Esophagus squamous epithelium (tissue), 5 donors: ENCODE data around the gene TK2. TPM values are rescaled to one million over a fixed set of nuclear protein-coding genes. Genes with fewer than 3 reads are reported as not detected.

Experiments
- DNase-seq: peaks from one replicate; lab custom pipeline; 2025; lab: John Stamatoyannopoulos, UW
- H3K27ac ChIP-seq, 4 donors: fragments of 200-600 bp; sonication (generic); one replicate each; pipeline ENCODE4 v1.5.1; 2016 to 2019; ENCODE audit warnings: mild to moderate bottlenecking in 1 of 4
- H3K27me3 ChIP-seq, 4 donors: fragments of 200-600 bp; sonication (generic); 1 replicate in 3 of 4; 2 replicates in 1 of 4; pipeline versions ENCODE4 v1.5.1 to v1.6.0; 2017 to 2021; ENCODE audit warnings: antibody characterized with exemption in 1 of 4
- H3K36me3 ChIP-seq, 3 donors: fragments of 200-600 bp; sonication (generic); one replicate each; pipeline ENCODE4 v1.5.1; 2016 to 2019
- H3K4me1 ChIP-seq, 3 donors: fragments of 200-600 bp; sonication (generic); one replicate each; pipeline ENCODE4 v1.5.1; 2017 to 2019
- H3K4me3 ChIP-seq, 4 donors: fragments of 200-600 bp; sonication (generic); 1 replicate in 3 of 4; 2 replicates in 1 of 4; pipeline ENCODE4 v1.5.1; 2016 to 2019; ENCODE audit warnings: mild to moderate bottlenecking in 2 of 4, moderate library complexity in 1 of 4
- H3K9me3 ChIP-seq, 3 donors: fragments of 200-600 bp; sonication (generic); one replicate each; pipeline ENCODE4 v1.5.1; 2016 to 2019
- POLR2A ChIP-seq, 4 donors: fragments of 450-650 bp; IDR thresholded peaks; one replicate each; pipeline ENCODE4 v1.6.1; 2017; ENCODE audit warnings: antibody characterized with exemption in 4 of 4, mild to moderate bottlenecking in 4 of 4, moderate library complexity in 3 of 4
- WGBS, 2 donors: methylation state at CpG; one replicate each; pipeline ENCODE4 v1.1.5; 2018; 5-methylcytosine and 5-hydroxymethylcytosine counted together
- intact Hi-C: fragments of 100-400 bp; cut with DNase I; formaldehyde crosslinking; loops from one replicate; pipeline ENCODE4 v1.15.0; 2022
- total RNA-seq, 4 donors: library from RNA; depleted of rRNA; stranded (reverse); fragments of >200 nt; gene quantifications; one replicate each; pipeline ENCODE4 v1.1.0, GENCODE V29; 2016
- TF ChIP-seq, protein P1 (sequence below), 6 experiments: fragments of 450-650 bp in 4 of 6; fragments of 200-600 bp in 2 of 6; sonication (generic) in 2 of 6; IDR thresholded peaks; one replicate each; pipeline ENCODE4 v1.5.1; 2016 to 2019; ENCODE audit warnings: antibody characterized with exemption in 6 of 6, mild to moderate bottlenecking in 4 of 6, moderate library complexity in 4 of 6
- donor health status: DM: yes; HTN: yes; CAD: no.

Gene TK2
- total RNA-seq, 4 donors from 2014 or later = 5.6 to 22.5 (median 13.5) TPM

GRCh38 chr16:66548068-66548467, 1.9 kb downstream of the TK2 start:
- 74 to 90% methylated on average over 4 of the region's 4 CpGs for WGBS, 2 donors
- no peak for DNase-seq
- intact Hi-C loops = no loop called here

DNA sequence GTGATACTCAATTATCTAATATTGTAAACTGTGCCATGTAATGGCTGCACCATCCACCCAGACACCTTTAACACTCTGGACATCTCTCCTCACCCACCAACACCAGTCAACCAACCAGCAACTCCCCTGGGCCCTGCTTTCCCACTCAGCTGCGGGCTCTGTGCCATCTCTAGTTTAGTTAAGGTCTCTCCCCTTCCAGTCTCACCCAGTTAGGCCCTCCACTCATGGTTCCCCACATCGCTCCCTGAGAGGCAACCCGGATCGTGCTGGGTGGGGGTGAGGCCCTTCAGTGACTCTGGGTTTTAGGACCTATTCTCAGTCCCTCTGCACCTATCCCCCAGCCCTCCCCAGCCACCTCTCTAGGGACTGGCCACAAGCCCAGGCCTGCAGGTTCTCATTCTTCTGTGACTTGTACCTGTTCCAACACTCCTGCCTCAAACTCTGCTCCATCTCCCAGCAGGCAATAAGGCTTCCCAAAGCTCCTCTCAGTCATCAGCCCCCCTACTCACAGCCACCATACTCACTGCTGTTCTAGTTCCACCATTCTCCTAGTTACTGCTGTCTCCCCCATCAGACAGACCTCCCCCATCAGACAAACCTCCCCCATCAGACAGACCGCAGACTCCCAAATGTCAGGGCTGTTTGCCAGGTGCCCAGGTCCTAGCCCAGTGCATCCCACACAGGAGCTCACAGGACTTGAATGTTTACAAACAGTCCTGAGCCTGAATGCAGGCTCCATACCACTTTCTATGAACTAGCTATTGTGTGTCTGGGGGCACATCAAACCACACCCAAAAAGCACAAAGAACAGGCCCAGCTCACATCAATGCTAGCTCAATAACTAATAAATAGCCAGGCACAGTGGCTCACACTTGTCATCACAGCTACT, 2.6 kb downstream of the TK2 start:
- H3K9me3 ChIP-seq = no peaks in the 10 kb centered on the region
- intact Hi-C loops = no loop called here
- H3K27me3 ChIP-seq = no peaks in the 10 kb centered on the region
- peaks cover 19 to 50% (median 24%) of the 10 kb centered on the region in 3 donors for H3K4me1 ChIP-seq
- no peak overlapping the region for H3K4me3 ChIP-seq
- DNase-seq = no peak
- peaks cover 0 to 45% (median 0%) of the 10 kb centered on the region in 3 donors for H3K36me3 ChIP-seq
- peak overlapping the region in 2 of 4 donors; percentile 23 to 97 for H3K27ac ChIP-seq
- 87 to 90% methylated on average over 3 to 5 of the region's 5 CpGs for WGBS, 2 donors
- TF ChIP-seq, protein P1, sequence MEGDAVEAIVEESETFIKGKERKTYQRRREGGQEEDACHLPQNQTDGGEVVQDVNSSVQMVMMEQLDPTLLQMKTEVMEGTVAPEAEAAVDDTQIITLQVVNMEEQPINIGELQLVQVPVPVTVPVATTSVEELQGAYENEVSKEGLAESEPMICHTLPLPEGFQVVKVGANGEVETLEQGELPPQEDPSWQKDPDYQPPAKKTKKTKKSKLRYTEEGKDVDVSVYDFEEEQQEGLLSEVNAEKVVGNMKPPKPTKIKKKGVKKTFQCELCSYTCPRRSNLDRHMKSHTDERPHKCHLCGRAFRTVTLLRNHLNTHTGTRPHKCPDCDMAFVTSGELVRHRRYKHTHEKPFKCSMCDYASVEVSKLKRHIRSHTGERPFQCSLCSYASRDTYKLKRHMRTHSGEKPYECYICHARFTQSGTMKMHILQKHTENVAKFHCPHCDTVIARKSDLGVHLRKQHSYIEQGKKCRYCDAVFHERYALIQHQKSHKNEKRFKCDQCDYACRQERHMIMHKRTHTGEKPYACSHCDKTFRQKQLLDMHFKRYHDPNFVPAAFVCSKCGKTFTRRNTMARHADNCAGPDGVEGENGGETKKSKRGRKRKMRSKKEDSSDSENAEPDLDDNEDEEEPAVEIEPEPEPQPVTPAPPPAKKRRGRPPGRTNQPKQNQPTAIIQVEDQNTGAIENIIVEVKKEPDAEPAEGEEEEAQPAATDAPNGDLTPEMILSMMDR (IDR thresholded peaks at IDR 0.05) = no peak
- TF ChIP-seq POLR2A (IDR thresholded peaks at IDR 0.05) = no peak

More at GRCh38 chr16:66548068-66548467, 1.9 kb downstream of the TK2 start:
- TF ChIP-seq POLR2A (IDR thresholded peaks at IDR 0.05) = no peak
- TF ChIP-seq, protein P1 (IDR thresholded peaks at IDR 0.05) = no peak
- H3K27ac ChIP-seq = peak overlapping the region in 3 of 4 donors; percentile 92 to 97 (median 93)
- H3K4me3 ChIP-seq = no peak overlapping the region
- no peaks in the 10 kb centered on the region for H3K27me3 ChIP-seq
- no peaks in the 10 kb centered on the region for H3K9me3 ChIP-seq
- peaks cover 0 to 41% (median 0%) of the 10 kb centered on the region in 3 donors for H3K36me3 ChIP-seq
- H3K4me1 ChIP-seq = peaks cover 24 to 57% (median 27%) of the 10 kb centered on the region in 3 donors

GRCh38 chr16:66544016-66544757, 5.7 kb downstream of the TK2 start:
- intact Hi-C loops = no loop called here
- H3K4me1 ChIP-seq = peaks cover 0 to 30% (median 8%) of the 10 kb centered on the region in 3 donors
- no peak for TF ChIP-seq POLR2A (IDR thresholded peaks at IDR 0.05)
- TF ChIP-seq, protein P1 (IDR thresholded peaks at IDR 0.05) = no peak
- H3K27me3 ChIP-seq = no peaks in the 10 kb centered on the region
- WGBS, 2 donors = 52 to 75% methylated on average over 7 of the region's 7 CpGs
- no peak overlapping the region for H3K27ac ChIP-seq
- H3K4me3 ChIP-seq = no peak overlapping the region
- no peak for DNase-seq
- H3K9me3 ChIP-seq = no peaks in the 10 kb centered on the region
- peaks cover 0 to 71% (median 0%) of the 10 kb centered on the region in 3 donors for H3K36me3 ChIP-seq

DNA sequence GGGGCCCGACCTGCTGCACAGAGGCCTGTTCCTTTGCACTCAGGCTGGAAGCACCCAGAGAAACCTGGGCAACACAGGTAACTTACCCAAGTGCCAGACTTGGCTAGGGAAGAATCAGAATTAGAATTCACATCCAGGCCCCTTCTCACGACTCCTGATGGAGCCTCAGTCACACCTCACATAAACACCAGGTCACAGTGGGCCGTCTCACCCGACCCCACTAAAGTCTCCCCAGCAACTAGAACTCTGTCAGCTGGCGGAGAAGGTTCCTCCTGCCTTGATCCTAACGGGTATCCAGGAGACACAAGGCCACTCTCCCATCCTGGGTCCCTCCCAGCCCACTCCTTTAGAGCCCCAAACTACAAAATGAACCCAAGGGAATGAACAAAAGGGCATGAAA, 6.4 kb downstream of the TK2 start:
- intact Hi-C loops = no loop called here
- WGBS, 2 donors = 90 to 97% methylated on average over 4 to 5 of the region's 6 CpGs
- TF ChIP-seq POLR2A (IDR thresholded peaks at IDR 0.05) = no peak
- TF ChIP-seq, protein P1 (IDR thresholded peaks at IDR 0.05) = no peak
- Histone ChIP-seq H3K27ac (no peak overlapping the region), H3K9me3 (no peaks in the 10 kb centered on the region), H3K4me3 (no peak overlapping the region), H3K27me3 (no peaks in the 10 kb centered on the region), H3K4me1 (peaks cover 0 to 28% (median 2%) of the 10 kb centered on the region in 3 donors), H3K36me3 (peaks cover 0 to 77% (median 0%) of the 10 kb centered on the region in 3 donors)
- DNase-seq = no peak
